Activated CD4-positive, alpha-beta T cell treated with anti-CD3 and anti-CD28 coated beads for 48 hours (primary cell): ENCODE measurements around the gene CASS4.
A peak's percentile ranks its signal among the peaks of the same experiment; 100 is the strongest.
"Not testable (repeated sequence)": the region's sequence is repeated elsewhere in the genome, so short reads cannot be mapped to it uniquely, and the experiment has no call there.

Experiments
- DNase-seq: peaks from one replicate; pipeline ENCODE4 v3.0.0-alpha.2; 2020

Gene CASS4

DNA sequence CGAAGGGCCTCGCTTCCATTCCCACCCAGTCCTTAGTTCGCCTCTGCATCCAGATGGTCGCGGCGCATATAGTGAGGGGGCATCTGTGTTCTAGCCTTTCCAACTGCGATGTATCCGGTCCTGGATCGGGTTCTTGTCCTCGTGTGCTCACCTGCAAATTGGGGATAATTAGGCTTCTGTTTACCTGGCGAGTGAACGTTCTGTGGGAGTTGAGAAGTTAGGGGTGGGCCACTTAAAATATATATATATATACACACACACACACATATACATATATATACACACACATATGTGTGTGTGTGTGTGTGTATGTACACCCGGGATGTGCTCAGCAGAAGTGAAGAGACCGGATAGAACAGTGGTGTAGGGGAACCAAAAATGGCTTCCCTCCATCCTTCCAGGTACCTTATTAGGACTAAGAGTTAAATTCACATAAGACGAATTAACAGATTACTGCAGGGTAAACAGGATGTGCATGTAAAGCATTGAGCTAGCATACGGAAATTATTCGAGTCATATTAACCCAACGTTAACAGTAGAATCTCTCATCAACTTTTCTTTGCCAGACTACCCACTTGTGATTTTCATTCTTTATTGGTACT, 19.1 kb upstream of the CASS4 start:
- DNase-seq, result no peak

DNA sequence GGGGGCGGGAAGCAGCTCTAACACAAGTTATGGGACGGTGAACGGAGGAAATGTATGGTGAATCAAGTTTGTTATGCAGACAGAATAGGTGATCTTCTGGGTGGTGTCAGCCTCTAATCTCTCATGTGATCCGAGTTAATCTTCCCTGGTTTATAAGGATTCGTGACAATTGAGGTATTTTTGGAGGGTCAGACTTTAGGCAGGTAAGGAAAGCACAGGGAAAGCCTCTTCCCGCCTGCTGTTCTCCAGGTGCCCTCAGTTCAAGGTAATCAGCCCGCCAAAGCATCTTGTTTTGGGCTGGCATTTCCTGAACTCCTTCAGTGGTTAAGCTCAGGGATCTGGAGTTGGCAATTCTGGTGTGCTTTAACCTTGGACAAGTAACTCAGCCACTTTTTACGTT, 18.4 kb upstream of the CASS4 start:
- no peak for DNase-seq

DNA sequence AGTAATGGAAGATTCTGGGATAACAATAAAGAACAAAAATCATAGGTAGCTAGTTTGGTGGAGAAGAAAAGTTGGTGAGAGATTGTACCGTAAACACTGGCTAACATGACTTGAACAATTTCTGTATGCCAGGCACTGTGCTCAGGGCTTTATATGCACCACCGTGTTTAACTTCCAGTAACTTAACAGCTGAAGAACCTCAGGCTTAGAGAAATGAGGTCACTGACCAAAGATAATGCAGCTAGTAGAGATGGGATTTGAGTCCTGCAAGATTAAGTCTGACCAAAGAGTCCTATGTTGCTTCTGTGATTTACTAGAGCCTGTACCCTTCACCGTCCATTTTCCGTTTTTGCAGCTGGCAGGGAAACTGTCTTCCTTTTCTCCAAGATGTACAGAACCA, 16.9 kb upstream of the CASS4 start:
- no peak for DNase-seq

DNA sequence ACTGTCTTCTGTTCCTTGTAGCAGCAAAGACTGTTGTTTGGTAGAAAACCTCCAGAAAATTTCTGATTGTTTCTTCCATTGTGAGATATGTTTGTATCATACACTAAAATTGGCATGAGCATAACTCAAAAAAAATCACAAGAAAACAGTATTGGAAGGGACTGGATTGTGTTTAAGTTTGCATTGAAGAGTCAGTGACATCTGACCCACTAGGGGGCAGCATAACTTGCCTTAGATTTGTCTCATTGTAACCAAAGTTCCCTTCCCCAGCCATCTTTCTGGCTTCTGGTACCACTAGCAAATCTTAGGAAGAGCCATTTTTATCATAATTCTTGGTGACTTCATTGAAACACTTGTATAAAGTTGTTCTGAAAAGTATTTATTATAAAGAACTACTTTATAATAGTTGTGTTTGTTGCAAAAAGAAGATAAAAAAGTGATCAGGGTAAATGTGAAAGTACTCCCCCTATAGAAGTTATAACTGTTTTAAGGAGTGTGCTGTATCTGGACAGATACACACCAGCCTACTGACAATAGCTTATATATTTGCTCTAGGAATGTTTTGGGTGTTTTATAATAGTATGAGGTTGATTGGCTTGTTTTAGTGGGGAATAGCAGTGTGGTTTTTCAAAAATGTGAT, 11.9 kb upstream of the CASS4 start:
- DNase-seq, result peak; percentile 73

DNA sequence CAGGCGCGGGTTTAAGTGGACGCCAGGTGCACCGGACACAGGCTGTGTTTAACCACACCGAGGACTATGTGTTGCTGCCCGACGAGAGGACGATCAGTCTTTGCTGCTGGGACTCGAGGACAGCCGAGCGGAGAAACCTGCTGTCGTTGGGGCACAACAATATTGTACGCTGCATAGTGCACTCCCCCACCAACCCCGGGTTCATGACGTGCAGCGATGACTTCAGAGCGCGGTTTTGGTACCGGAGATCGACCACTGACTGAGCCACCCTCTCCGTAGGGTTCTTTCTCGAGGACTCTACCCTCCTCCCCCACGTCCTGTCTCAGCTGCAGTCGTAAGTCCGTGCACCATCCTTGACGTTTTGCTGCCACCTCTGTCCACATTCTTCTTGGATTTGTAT, 8.6 kb upstream of the CASS4 start:
- DNase-seq, result no peak

DNA sequence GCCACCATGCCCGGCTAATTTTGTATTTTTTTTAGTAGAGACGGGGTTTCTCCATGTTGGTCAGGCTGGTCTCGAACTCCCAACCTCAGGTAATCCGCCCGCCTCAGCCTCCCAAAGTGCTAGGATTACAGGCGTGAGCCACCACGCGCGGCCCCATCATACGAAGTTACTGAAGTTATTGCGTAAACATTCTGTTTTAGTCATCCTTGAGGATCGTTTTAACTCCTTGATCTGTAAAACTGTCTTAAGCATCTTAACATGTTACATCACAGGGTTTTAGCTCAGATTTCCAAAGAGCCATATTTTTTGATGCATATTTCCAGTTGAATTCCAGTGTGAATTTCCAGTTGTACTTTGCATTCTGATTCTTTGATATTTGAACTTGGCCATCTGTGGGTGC, 6.7 kb upstream of the CASS4 start:
- DNase-seq, result not testable (repeated sequence)

DNA sequence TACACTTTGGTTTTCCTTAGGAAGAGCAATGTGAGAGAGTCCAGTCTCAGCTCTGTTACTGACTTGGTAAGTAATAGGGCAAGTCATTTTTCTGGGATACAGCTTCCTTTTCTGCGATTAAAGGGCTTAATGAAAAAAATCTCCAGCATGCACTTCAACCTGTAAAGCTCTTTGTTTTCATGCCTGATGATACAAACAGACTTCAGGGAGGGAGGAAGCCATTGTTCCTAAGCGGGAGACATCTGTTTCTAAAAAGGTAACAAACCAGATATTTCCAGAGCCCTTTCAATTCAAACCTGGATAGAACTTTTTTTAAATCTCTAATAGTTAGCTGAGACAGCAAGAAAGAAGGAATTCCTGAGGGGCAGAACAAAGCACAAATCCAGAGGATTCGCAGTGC, 5.2 kb upstream of the CASS4 start:
- no peak for DNase-seq

DNA sequence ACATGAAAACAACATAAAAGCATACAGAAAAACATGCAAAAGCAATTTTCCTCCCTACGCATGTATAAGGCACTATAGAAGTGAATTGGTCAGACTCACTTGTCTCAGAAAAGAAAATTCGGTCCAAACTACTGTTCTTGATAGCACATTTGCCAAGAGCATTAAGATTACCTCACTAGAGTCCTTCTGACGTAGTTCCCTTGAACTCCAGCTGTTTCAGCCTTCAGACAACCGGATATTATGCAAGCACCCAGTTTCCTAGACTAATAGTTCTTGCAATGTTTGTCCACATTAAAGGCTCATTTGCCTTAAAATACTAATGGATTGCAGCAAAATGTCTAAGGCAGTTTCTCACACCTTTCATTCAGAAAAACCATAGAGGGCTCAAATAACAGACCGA, 2.5 kb upstream of the CASS4 start:
- no peak for DNase-seq

DNA sequence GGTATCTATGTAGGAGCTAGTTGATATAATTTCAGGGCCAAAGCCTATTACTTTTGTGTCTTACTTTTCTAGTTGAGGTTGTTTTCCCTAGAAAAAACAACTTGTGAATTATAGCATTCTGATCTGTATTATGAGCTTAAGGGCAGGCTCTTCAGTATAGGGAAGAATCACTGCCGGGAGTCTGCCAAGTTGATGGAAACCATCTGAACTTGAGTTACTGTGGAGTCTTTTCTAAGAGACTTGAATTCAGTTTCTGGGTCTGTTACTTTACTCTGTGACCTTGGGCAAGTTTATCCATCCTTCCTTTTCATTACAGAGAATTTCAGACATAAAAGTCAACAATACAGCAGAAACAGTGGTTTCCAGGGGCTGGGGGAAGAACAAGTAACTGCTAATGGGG, 2.1 kb upstream of the CASS4 start:
- no peak for DNase-seq

DNA sequence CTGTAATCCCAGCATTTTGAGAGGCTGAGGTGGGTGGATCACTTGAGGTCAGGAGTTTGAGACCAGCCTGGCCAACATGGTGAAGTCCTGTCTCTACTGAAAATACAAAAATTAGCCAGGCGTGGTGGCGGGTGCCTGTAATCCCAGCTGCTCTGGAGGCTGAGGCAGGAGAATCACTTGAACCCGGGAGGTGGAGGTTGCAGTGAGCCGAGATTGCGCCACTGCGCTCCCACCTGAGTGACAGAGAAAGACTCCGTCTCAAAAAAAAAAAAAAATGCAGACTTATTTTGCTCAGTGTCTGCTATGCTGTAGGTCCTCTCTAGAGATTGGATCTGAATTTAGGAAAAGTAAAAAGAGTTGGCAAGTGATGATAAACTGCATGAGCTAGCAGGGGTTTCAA, 773 bp upstream of the CASS4 start:
- not testable (repeated sequence) for DNase-seq

DNA sequence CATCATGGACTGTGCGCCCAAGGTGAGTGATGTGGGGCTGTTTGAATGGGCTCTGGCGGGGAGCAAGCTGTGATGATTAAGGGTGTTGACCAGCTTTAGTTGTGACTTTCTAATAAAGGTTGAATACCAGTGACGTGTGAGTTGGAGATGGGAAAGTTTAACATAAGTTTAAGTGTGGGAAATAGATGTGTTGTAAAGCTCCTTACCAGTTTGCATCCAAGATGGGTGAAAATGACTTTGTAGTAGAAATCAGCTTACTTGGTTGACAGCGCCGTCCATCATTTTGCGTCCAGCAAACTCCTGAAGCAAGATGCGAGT, 372 bp downstream of the CASS4 start:
- DNase-seq, result no peak

DNA sequence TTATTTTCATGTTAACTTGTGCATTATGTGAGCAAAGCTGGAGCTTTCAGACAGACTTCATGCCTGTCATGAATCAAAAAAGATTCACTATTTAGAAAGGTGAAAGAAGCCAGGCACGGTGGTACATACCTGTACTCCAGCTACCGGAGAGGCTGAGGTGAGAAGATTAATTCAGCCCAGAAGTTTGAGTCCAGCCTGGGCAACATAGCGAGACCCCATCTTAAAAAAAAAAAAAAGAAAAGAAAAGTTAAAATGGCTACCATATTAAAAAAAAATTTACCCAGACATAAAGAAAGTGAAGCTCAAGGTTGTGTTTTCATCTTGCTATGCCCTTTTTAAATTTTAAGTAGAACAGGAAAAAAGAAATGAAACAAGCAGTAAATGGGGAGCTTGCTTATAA, 889 bp downstream of the CASS4 start:
- DNase-seq, result no peak

DNA sequence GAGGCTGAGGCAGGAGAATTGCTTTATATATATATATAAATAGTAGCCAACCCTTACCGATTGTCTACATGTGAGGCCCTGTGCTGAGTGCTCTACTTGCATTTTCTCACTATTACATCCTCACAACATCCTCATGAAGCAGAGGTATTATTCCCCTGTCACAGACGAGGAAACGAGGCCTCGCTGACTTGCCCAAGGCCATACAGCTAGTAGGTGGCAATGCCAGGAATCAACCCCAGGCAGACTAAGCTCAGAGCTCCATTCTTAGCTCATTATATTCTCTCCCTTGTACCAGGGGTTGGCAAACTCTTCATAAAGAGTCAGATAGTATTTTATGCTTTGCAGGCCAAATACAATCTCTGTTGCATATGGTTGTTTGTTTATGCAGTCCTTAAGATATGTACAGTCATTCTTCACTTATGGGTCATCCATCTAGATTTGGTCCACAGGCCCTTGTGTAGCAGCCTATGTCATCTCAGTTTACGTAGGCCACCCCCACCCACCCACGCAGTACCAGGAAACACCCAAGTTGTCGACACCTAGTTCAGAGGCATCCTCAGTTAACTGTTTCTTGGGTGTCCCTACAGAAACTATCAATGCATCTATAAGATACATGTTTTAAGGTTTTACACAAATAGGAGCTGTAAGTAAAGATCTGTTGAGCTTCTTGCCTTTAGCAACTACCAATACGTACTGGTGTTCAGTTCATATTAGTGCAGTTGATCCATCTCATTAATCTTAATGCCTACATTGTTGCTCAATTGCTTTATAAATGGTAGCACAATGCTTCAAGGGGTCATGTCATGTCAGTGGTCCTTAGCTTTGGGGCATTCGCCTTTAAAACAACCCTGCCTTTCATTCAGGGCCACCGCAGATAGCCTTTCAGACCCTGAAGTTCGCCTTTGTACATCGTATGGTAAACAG, 3.0 kb downstream of the CASS4 start:
- peak; percentile 78 for DNase-seq

DNA sequence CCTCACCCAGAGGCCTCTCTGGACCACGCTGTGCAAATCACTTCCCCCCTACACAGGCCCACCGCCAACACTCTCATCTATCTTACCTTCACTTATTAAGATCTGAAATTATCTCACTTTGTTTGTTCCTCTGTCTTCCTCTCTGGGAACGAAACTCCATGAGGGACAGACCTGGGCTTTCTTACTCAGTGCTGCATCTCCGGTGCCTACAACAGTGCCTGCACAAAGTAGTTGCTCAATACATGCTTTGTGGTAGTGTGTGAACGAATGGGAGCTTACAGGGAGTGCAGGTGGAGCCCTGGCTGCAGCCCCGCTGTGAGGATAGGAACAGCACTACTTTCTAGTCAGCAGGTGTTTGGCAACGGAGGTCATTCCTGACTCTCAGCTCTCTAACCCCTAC, 5.3 kb downstream of the CASS4 start:
- DNase-seq, result no peak

DNA sequence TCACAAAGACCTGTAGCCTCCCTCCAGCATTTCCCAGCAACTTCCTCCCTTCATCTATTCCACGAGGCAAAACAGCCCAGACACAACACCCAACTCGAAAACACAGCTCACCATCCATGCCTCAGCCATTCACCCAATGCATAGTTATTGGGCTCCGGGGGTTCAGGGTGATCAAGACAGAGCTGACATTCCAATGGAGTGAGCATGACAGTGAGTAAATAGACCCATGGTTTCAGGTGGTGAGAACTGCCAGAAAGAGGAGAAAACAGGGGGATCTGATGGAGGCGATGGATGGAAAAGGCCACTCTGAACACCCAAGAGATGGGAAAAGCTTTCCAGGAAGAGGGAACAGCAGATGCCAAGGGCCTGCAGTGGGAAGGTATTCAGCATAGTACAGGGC, 5.9 kb downstream of the CASS4 start:
- no peak for DNase-seq

DNA sequence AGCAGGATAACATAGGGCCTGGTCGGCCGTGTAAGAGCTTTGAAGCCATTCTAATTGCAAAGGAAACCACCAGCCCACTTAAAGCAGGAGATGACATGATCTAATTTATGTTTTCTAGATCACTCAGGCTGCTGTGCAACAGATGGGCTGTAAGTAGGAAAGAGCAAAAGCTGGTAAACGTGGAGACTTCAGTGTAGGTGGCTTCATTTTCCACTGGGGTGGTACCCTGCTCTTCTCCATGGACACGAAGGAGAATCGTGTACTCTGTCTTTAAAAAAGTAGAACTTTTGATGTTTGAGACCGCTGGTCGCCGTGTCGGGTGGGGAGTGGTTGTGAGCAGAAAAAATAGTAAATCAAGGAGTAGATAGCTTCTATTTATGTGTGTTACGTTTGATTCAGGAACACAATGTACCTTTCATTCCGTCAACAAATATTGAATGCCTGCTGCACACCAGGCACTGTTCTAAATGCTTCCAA, 6.4 kb downstream of the CASS4 start:
- no peak for DNase-seq

DNA sequence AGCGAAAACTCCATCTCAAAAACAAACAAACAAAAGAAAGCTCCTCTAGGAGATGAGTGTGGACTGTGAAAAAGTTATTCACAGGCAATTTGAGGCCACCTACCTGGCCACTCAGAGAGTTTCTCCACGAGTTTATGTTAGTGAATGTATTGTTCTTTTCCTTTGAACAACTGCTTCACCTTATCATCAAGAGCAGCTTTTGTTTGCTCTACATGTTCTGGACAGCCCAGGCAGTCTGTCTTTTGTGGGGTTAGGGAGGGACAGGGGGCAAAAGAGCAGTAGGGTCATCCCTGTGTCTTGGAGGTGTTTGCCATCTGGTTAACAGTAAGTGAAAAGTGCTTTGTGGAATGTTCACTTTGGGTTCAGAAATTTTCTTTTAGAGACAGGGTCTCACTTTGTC, 8.0 kb downstream of the CASS4 start:
- DNase-seq, result no peak

DNA sequence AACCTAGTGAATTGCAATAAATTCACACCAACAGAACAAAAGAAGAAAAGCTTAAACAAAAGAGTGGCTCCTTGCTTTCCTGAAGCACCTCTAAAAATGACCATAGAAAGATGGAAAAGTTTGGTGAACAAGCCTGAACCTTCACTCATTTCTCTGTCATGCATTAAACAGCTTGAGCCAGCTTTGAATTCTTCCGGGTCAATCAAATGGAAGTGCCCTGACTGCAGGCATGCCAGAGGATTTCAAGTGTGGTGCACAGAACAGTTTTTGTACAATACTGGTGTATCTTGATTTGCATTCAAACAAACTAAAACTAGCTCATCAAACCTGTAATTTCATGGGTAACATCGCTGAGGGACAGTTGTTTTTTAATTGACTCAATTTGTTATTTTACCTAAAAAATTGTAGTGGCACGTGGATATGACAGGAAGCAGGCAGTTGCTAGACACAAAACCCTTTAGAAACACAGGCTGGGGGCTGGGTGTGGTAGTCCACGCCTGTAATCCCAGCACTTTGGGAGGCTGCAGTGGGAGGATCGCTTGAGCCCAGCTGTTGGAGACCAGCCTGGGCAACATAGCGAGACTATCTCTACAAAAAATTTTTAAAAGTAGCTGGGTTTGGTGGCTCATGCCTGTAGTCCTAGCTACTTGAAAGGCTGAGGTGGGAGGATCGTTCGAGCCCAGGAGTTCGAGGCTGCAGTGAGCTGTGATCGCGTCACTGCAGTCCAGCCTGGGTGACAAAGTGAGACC, 9.1 kb downstream of the CASS4 start:
- no peak for DNase-seq

DNA sequence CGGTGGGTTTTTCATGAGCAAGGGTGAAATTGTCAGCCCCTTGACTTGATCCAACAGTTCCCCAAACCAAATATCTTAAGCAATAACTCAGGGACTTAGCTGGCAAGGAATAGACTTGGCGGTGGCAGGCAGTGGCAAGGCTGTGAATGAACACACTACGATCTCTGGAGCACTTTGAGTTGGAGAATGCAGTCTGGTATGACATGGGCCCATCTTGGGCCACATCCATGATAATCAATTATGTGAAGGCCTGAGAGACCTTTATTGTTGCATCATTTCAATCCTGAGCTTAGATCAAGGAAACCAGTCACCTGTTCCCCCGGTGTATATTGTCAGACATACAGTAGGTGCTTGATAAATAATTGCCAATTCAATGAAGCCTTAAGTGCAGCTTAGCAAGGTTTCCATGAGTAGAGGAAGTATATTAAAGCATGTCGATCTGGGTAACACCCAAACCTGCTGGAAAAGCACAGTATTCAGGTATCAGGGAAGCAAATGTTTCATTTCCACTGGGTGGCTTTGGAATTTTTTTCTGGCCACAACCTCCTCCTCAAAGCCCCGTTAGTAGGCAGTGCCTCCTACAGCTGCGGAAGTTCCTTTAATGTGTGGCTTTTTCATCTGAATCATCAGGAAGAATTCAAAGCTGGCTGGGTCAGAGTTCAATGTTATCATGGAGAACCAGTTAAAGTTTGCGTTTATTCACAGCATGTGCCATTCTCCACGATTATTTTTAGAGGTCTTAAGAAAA, 10.2 kb downstream of the CASS4 start:
- no peak for DNase-seq

DNA sequence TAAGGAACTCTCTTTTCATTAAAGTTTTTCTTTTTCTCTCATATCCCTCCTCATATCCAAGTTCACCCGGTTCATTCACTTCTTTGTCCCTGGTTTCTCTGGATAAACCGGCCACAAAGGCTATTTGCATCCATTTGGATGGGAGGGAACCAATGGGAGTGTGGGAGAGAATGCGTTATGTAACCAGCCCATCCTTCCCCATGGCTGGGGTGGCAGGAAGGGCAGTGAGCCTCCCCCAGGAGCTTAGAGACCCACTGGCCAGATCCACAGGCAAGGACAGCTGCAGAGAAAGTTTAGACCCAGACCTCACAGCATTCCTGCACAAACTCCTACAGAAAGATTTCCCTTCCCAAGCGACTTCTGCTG, 10.7 kb downstream of the CASS4 start:
- no peak for DNase-seq

DNA sequence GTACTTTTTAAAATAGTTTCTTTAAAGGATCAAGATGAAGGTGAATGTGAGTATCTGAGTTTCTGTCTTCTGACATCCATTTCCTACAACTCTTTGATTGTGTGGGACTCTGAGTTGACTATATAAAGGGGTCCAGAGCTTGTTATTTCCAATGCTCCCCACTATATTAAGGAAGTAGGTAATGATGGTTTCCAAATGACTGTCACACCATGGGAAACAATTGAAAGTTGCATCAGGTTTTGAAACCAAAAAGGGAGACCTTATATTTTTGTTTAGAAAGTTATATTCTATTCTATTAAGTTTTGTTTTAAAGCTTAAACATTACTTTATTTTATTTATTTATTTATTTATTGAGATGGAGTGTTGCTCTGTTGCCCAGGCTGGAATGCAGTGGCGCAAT, 11.2 kb downstream of the CASS4 start:
- no peak for DNase-seq

DNA sequence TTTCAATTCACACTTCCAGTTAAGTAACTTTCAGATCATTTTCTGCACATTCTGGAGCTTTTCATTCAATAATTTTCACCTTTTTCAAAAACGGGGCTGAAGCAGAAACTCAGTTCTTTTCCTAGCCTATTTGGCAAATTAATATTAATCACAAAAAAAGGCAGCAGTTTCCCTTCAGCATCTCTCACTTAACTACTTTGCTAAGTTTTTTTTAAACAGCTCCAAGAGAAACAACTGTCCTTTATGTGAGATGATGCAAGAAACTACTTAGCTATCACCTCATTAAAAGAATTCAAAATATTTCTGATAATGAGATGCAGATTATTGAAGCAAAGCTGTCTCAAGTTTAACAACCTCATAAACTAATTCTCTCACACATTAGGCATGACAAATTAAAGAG, 11.8 kb downstream of the CASS4 start:
- DNase-seq, result no peak

DNA sequence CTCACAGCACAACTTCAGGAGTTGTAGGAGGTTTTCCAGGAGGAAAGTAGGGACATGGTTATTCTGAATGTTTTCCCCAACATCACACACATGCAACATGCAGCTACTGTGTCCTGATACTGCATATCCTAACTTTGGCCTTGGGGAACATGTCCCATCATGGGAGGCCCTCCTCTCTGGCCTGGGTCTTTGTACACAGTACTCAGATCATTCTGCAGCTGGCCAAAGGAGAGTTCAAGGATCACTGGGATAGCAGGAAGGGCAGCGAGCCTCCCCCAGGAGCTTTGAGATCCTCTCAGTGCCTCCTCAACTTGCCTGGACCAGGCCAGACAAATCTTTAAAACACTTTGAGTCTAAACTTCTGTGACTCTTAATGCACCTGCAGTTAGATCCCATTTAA, 12.9 kb downstream of the CASS4 start:
- DNase-seq, result no peak
